Glomerular endothelial cell (primary cell): ENCODE measurements around the gene KCNN1. TPM values are rescaled to one million over a fixed set of nuclear protein-coding genes. Genes with fewer than 3 reads are reported as not detected.
"Not testable (repeated sequence)": the region's sequence is repeated elsewhere in the genome, so short reads cannot be mapped to it uniquely, and the experiment has no call there.

Experiments
- DNase-seq: peaks from one replicate; pipeline ENCODE4 v3.0.0-alpha.2; 2011; ENCODE audit warnings: low read depth, low spot score; ENCODE audit errors: extremely low read depth
- total RNA-seq: library from RNA; depleted of rRNA; stranded (reverse); fragments of >200 nt; gene quantifications from 2 replicates; pipeline ENCODE4 v1.2.3, GENCODE V29; 2015

The KCNN1 gene
- total RNA-seq, 1 donor from 2014 or later = 0.41 TPM

DNA sequence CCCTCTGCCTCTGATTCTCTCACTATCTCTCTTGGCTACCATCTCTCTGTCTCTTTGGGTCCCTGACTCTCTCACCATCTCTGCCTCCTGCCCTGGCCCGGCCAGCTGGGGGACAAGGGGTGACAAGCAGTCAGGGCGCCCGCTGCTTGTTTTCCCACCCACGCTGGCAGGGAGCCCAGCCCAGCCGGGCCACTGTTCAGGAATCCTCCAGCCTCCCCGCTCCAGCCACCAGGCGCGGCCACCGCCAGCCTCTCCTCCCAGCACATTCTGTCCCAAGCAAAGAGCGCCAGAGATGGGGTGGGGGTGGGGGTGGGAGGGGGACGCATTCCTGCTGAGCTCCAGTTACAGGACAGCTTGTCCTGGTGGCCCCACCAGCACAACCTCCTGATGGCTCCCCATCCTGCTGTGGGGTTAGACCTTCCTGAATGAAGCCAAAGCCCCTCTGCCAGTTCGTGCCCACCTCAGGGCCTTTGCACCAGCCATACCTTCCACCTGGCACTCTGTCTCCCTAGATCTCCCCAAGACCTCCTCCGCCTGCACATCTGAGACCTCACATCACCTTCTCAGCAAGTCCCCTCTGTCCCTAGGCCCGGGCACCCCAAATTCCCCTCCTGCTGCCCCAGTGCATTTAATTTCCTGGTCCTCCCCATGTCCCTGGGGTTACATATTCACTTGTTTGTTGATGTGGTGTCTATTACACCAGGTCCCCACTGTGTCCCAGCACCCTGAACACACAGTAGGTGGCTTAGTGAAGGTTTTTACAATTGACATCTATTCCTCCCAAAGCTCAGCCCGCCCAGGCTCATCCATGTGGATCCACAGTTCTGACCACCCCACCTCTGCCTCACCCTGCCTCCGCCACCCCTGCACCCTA lies 53.5 kb downstream of the KCNN1 start:
- no peak for DNase-seq

DNA sequence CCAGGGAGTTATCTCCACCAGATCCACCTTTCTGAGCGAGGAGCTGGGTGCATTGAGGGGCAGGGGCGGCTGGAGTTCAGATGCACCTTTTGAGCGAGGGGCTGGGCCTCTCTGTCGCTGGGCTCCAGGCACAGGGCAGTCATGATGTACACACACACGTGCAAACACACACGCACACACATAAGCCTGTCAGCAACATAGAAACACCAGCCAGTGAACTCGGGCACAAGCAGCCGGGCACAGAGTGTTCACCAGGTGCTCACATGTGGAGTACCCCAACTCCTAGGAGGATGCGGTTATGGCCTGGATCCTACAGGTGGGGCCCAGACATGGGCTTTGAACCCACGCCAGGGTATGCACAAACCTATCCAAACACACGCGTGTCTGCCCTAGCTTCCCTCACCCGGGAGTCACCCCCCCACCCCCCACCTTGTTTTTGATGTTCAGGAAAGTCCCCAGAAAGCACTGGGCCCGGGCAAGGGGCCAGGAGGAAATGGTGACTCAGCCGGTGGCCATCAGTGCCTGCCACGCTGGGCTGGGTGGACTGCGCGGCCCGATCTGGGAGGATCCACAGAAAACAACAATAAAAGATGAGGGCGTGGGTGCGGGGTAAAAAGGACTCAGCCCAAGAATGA lies 54.3 kb downstream of the KCNN1 start:
- DNase-seq = no peak

DNA sequence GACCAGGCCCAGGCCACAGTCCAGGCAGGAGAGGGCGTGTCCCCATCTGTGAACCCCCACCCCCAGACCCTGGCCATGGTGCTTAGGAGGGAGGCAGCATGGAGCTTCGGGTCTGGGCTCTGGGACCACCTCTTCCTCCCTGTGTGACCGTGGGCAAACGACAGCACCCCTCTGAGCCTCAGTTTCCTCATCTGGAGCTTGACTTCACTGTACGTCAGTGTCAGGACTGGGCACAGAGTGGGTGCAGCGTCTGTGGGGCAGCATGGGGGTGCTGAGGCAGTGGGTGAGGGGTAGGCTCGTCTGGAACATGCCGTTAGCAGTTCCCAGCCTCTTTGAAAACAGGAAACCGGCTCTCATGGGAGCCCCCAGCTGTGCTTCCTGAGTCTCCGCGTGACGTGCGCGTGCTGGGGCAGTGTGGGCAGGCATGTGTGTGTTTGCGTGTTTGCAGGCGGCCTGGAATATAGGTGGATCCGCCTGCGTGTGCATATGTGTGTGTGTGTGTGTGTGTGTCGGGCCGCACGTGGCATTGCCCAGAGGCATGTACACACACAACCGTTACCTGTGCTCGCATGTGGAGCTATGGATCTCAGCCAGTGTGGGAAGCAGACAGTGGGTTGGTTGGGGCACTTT lies 56.8 kb downstream of the KCNN1 start:
- DNase-seq = no peak

DNA sequence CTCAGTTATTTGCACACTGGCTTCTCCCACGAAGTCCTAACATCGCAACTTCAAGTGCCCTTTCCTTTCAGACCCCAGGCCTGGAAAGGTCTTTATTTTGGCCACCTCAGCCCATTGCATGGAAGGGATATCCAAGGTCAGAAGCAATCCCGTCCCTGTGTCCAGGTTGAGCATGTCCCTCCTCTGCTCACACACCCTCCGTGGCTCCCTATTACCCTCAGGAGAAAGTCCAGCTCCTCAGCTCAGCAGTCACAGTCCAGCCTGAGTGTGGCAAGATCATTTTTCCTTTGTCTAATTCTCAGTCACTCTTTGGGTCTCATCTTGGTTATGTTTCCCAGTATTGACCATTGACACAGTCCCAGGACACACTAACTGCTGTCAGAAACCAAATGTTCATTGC lies 60.2 kb downstream of the KCNN1 start:
- no peak for DNase-seq

DNA sequence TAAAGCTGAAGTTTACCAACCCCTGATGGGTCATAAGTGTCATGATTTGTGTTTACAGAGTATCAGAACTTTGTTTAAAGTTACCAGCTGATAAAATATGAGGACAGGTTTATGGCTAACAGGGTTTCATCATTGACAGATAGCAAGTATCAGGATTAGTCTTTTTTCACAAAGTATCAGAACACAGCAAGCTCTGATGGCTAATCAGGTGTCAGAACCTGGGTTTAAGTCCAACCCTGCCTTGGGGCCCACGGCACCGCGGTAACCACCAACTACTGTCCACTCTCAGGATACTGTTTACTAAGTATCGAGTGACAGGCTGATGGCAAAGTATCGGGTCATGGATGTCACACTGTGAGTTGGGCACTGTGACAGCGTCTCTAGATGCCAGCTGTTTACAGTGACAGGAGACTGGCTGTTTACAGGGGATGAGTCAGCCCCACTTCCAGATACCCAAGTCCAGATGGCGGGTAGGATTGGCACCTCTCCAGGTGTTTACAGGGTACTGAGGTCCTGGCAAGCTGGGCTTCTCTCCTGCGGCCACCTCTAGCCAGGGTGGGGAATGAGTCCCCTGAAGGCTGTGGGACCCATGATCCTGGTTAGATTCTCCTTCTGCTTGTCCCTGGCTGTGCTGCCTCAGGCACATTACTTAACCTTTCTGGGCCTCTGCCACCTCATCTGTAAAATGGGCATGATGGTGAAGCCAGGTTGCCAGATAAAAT lies 62.9 kb downstream of the KCNN1 start:
- no peak for DNase-seq

DNA sequence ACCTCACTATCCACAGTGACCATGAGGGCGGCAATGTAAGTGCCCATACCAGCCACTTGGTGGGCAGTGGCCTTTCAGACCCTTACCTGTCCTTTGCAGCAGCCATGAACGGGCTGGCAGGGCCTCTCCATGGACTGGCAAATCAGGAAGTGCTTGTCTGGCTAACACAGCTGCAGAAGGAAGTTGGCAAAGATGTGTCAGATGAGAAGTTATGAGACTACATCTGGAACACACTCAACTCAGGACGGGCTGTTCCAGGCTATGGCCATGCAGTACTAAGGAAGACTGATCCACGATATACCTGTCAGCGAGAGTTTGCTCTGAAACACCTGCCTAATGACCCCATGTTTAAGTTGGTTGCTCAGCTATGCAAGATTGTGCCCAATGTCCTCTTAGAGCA lies 64.5 kb downstream of the KCNN1 start:
- not testable (repeated sequence) for DNase-seq

DNA sequence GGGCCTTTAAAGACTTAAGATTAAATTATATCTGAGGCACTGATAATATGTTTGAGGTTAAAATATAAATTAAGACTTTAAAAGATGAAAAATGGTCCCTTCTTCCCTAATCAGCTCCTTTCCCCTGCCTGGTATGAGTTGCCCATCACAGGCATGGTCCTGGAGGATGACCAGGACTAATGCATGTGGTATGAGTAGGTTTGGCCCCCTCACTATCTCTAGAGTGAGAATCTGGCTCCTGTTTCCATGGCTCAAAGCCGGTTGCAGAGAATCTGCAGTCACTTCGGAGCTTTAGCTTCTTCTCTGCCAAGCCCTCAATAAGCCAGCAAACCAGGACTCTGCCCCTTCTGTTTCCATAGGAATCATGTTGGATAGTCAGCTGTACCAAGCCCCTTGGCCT lies 65.2 kb downstream of the KCNN1 start:
- DNase-seq = not testable (repeated sequence)

DNA sequence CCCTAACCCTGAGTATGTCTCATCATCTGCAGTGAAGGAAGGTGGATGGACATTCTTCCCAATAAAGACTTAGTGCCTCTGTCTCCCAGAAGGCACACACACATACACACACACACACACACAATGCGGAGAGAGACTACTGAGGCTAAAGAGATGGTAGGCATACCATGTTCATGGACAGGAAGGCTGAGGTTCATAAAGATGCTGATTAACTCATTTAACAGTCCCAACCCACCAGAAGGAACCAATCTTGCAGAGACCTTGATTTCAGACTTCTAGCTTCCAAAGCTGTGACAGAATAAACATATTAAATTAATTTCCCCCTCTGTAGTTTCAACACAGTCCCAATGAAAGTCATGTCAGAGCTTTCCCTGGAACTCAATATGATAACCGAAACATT lies 74.1 kb downstream of the KCNN1 start:
- no peak for DNase-seq

DNA sequence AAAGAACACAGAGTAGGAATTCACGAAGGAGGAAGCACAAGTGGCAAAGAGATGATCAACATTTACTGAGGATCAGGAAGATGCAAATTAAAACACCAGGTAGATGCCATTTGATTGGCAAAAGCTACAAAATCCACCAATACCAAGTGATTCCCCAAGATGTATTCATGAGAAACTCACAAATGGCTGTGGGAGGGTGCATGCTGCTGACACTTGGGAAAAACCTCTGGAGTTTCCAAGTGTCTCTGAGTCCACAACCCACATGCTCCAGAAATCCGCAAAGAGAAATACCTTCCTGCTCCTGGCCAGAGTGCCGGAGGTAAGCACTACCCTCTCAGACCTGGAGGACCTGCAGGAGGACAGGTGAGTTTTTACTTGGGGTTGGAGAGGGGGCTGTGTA lies 76.8 kb downstream of the KCNN1 start:
- no peak for DNase-seq

DNA sequence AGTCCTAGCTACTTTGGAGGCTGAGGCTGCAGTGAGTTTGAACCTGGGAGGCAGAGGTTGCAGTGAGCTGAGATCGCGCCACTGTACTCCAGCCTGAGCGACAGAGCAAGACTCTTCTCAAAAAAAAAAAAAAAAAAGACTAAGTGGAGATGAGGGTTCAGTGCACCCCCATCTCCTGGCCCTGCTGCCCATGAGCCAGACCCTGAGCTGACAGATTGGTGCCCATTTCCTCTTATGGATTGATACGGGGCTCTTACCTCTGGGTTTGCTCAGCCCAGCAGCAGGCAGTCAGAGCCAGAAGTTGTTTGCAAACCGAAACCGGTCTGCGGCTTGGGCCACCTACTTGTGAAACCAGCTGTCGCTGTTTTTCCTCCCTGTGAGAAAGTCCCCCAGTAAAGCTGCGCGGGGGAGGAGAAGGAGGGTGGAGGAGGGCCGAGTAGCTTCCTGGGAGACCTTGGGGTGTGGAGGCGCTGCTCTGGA lies 78.0 kb downstream of the KCNN1 start:
- no peak for DNase-seq

DNA sequence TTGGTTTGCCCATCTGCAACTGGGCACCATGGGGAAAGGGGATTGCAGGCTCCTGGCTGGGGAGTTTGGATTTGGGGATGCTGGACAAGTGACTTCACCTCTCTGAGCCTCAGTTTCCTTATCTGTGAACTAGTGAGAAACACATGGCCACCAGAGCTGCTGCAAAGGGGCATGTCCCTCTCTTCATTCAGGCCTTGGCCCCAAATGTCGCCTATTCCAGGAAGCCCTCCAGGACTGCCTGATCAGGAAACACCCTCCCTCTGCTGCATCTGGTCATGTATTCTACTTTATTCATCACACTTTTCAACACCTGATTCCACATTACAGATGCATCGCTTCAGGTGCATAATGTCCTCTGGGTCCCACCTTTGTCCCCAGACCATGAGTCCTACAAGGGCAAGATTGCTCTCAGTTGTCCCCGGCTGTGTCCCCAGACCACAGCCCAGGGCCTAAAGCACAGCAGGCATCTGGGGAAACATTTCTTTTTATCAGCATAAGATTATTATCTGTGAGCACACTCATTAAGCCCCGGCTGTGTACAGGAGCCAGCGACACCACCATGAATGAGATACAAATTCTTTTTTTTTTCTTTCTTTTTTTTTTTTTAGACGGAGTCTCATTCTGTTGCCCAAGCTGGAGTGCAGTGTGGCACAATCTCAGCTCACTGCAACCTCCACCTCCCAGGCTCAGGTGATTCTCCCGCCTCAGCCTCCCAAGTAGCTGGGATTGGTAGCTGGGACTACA lies 78.6 kb downstream of the KCNN1 start:
- DNase-seq = no peak

DNA sequence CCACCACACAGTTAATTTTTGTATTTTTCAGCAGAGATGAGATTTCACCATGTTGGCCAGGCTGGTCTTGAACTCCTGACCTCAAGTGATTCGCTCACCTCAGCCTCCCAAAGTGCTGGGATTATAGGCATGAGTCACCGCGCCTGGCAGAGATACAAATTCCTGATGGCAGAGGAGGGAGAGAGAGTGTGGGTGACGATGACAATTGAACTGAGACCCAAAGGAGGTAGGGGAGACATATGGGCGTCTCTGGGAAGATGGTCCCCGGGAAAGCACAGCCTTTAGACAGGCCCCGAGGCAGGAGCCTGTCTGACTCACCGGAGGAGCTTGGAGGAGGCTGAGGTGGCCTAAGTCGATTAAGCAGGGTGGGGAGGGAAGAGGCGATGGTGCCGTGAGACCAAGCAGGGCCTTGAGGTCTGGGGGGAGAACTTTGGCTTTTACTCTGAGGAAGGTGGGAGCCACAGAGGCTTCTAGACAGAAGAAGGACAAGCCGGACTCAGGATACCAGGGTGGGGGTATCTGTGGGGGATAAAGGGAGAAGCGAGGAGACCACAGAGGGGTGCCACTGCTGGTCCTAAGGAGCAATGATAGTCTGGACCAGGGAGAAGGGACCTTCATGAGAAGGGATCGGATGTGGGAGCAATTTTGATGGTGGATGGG lies 79.3 kb downstream of the KCNN1 start:
- DNase-seq = no peak

DNA sequence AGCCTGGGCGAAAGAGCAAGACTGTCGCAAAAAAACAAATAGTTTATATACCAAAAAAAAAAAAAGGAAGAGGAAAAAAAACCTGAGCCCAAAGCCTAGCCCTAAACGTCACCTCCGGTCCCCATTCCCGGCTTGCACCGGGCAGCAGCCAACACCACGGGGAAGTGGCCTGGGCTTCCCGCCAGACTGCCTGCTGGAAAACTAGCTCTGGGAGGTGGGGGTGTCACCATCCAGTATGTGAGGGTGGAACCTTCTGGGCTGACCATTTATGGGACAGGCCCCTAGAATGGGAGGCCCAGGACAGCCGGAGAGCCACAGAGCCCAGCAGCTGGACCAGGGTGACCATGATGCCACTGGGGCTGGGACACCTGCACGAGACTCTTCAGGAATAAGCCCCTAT lies 82.5 kb downstream of the KCNN1 start:
- DNase-seq = no peak

Other genes starting within 250 kb of the KCNN1 start
- 72.2 and 141 TPM in 2 replicates for gene MAP1S, start 247.6 kb upstream of the KCNN1 start, total RNA-seq
- 0.93 and 3.1 TPM in 2 replicates for gene FCHO1, start 215.6 kb upstream of the KCNN1 start, total RNA-seq
- gene B3GNT3, start 172.0 kb upstream of the KCNN1 start, total RNA-seq = not detected in 2 replicates
- gene INSL3, start 145.6 kb upstream of the KCNN1 start, total RNA-seq = not detected in 2 replicates
- 12.1 and 25.9 TPM in 2 replicates for gene JAK3, start 119.1 kb upstream of the KCNN1 start, total RNA-seq
- gene RPL18A, start 107.2 kb upstream of the KCNN1 start, total RNA-seq = 1,326 and 1,657 TPM in 2 replicates
- not detected in 2 replicates for gene SLC5A5, start 95.2 kb upstream of the KCNN1 start, total RNA-seq
- 94.4 and 103 TPM in 2 replicates for gene CCDC124, start 34.1 kb upstream of the KCNN1 start, total RNA-seq
- 15.5 and 38.1 TPM in 2 replicates for gene ARRDC2, start 41.1 kb downstream of the KCNN1 start, total RNA-seq
- 0.12 and 0.19 TPM in 2 replicates for gene IL12RB1, start 119.8 kb downstream of the KCNN1 start, total RNA-seq
- gene MAST3, start 130.7 kb downstream of the KCNN1 start, total RNA-seq = 7.9 and 8.3 TPM in 2 replicates
- gene PIK3R2, start 186.1 kb downstream of the KCNN1 start, total RNA-seq = 17.4 and 27.1 TPM in 2 replicates
- 13.4 and 21.0 TPM in 2 replicates for gene IFI30, start 206.7 kb downstream of the KCNN1 start, total RNA-seq
- gene MPV17L2, start 226.1 kb downstream of the KCNN1 start, total RNA-seq = 30.7 and 36.3 TPM in 2 replicates
- gene RAB3A, start 236.9 kb downstream of the KCNN1 start, total RNA-seq = 2.6 and 4.1 TPM in 2 replicates